HG02884 (cell line): ENCODE results near the gene LSS.
"Not testable (repeated sequence)": the region's sequence is repeated elsewhere in the genome, so short reads cannot be mapped to it uniquely, and the experiment has no call there.

Source experiments
- ATAC-seq: cut with Tn5 transposase; IDR thresholded peaks from one replicate; pipeline ENCODE4 v1.9.1; 2021; ENCODE audit warnings: mild to moderate bottlenecking, moderate library complexity; ENCODE audit not compliant: unreplicated experiment

The LSS gene

GRCh38 chr21:46155514-46156377 lies 72.8 kb downstream of the LSS start, which contains the start of gene FTCD:
TSS of gene FTCD (minus strand) at chr21:46155579. CDS start at chr21:46155523, 56 bp downstream.
- no peak for ATAC-seq

GRCh38 chr21:46154955-46155513 lies 73.5 kb downstream of the LSS start:
- no peak for ATAC-seq

- no peak for ATAC-seq
These were observed 74.2 kb downstream of the LSS start for GRCh38 chr21:46154155-46154954.

- ATAC-seq, result no peak
These were observed 75.1 kb downstream of the LSS start for GRCh38 chr21:46153247-46154154.

GRCh38 chr21:46152927-46153246 lies 75.7 kb downstream of the LSS start:
- ATAC-seq, result no peak

- no peak for ATAC-seq
These were observed 76.3 kb downstream of the LSS start for GRCh38 chr21:46151989-46152926.

GRCh38 chr21:46151261-46151988 lies 77.1 kb downstream of the LSS start:
- ATAC-seq, result no peak

GRCh38 chr21:46150491-46151121 lies 78.0 kb downstream of the LSS start:
- no peak for ATAC-seq

GRCh38 chr21:46150073-46150472 lies 78.5 kb downstream of the LSS start:
- ATAC-seq, result no peak

GRCh38 chr21:46149205-46149901 lies 79.2 kb downstream of the LSS start:
- ATAC-seq, result no peak

- no peak for ATAC-seq
These were observed 80.5 kb downstream of the LSS start for GRCh38 chr21:46148106-46148505.

GRCh38 chr21:46147429-46147828 lies 81.1 kb downstream of the LSS start:
- ATAC-seq, result not testable (repeated sequence)

GRCh38 chr21:46146856-46147255 lies 81.7 kb downstream of the LSS start:
- no peak for ATAC-seq

GRCh38 chr21:46145840-46146691 lies 82.5 kb downstream of the LSS start:
- ATAC-seq, result no peak

- ATAC-seq, result no peak
These were observed 83.3 kb downstream of the LSS start for GRCh38 chr21:46145159-46145839.

GRCh38 chr21:46144464-46145070 lies 84.0 kb downstream of the LSS start:
- ATAC-seq, result no peak
